HFFc6 (cell line): Measurements from ENCODE around the gene STK33. TPM values are rescaled to one million over a fixed set of nuclear protein-coding genes. Genes with fewer than 3 reads are reported as not detected.

Source experiments
- DNase-seq: peaks from one replicate; pipeline ENCODE4 v3.0.0-alpha.2; 2018
- H3K27ac Mint-ChIP-seq: 2 replicates; pipeline ENCODE4 v1.8.0; 2020; ENCODE audit warnings: mild to moderate bottlenecking, mixed read lengths
- H3K27me3 Mint-ChIP-seq: 2 replicates; pipeline ENCODE4 v1.8.0; 2021; ENCODE audit warnings: mild to moderate bottlenecking, moderate library complexity, mixed read lengths; ENCODE audit not compliant: insufficient read depth
- H3K36me3 Mint-ChIP-seq: 2 replicates; pipeline ENCODE4 v1.8.0; 2021; ENCODE audit warnings: low read depth, mixed read lengths
- H3K4me1 Mint-ChIP-seq: 2 replicates; pipeline ENCODE4 v1.8.0; 2020; ENCODE audit warnings: low read depth, mixed read lengths
- H3K4me3 Mint-ChIP-seq: 2 replicates; pipeline ENCODE4 v1.8.0; 2020; ENCODE audit warnings: mild to moderate bottlenecking, moderate library complexity, mixed read lengths
- H3K9me3 Mint-ChIP-seq: 2 replicates; pipeline ENCODE4 v1.8.0; 2020; ENCODE audit warnings: mild to moderate bottlenecking, mixed read lengths
- CTCF ChIP-seq: fragments of 200-600 bp; sonication (generic); IDR thresholded peaks from 2 replicates; pipeline ENCODE4 v1.5.0; 2021; ENCODE audit warnings: antibody characterized with exemption, mild to moderate bottlenecking
- total RNA-seq, 6 experiments: library from RNA; stranded (reverse); fragmentation: NEBNext Ultra II Directional; extraction: Animal tissue kit (Norgen Biotek cat#: 25700); gene quantifications; 2 replicates in 1 of 6; 3 replicates in 5 of 6; pipeline ENCODE4 v1.2.3, GENCODE V29; 2021

The STK33 gene
- total RNA-seq, 6 experiments from 2014 or later = 0.73 to 4.0 (median 3.8) TPM; not detected in 1

DNA sequence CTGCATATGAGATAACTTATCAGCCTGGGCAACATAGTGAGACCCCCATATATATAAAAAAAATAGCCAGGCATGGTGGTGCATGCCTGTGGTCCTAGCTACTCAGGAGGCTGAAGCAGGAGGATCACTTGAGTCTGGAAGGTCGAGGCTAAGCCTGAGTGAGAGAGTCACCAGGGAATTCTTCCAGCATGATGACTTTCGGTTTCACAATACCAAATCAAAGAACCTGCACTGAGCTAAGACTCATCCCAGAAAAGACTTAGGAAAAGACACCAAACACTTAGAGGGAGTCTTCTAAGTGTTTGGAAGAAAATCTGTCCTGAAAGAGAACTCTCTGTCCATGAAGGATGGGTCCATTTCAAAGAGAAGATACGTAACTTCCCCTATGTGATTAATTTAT, 12.7 kb downstream of the STK33 start:
- TF ChIP-seq CTCF = no peak
- no peak overlapping the region; the same call in 1 of the 2 replicates for H3K4me3 Mint-ChIP-seq
- no peaks in the 10 kb centered on the region for H3K36me3 Mint-ChIP-seq
- peaks cover 4% of the 10 kb centered on the region; the same call in 1 of the 2 replicates for H3K9me3 Mint-ChIP-seq
- DNase-seq = no peak
- H3K27ac Mint-ChIP-seq = no peak overlapping the region
- H3K4me1 Mint-ChIP-seq = peaks cover 26% of the 10 kb centered on the region
- peaks cover 3% of the 10 kb centered on the region; the same call in 1 of the 2 replicates for H3K27me3 Mint-ChIP-seq

- TF ChIP-seq CTCF = no peak
- H3K27me3 Mint-ChIP-seq = peaks cover 3% of the 10 kb centered on the region; the same call in 1 of the 2 replicates
- no peaks in the 10 kb centered on the region for H3K36me3 Mint-ChIP-seq
- DNase-seq = peak; percentile 21
- peaks cover 4% of the 10 kb centered on the region; the same call in 1 of the 2 replicates for H3K9me3 Mint-ChIP-seq
- peaks cover 12% of the 10 kb centered on the region for H3K4me1 Mint-ChIP-seq
- no peak overlapping the region for H3K27ac Mint-ChIP-seq
- no peak overlapping the region for H3K4me3 Mint-ChIP-seq
Measured at GRCh38 chr11:8577791-8578581, 16.0 kb downstream of the STK33 start.

DNA sequence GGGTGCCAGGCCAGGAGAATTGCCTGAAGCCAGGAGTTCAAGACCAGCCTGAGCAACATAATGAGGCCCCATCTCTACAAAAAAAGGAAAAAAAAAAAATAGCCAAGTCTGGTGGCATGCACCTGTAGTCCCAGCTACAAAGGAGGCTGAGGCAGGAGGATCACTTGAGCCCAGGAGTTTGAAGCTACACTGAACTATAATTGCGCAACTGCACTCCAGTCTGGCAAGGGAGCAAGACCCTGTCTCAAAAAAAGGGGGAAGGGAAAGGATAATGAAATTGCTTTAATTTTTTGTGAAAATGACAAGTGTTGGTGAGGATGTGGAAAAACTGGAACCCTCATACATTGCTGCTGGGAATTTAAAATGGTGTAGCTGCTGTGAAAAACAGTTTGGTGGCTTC, 19.2 kb downstream of the STK33 start:
- Mint-ChIP-seq H3K36me3 (no peaks in the 10 kb centered on the region), H3K27me3 (peaks cover 7% of the 10 kb centered on the region; the same call in 1 of the 2 replicates), H3K4me1 (peaks cover 12% of the 10 kb centered on the region), H3K27ac (no peak overlapping the region), H3K4me3 (no peak overlapping the region), H3K9me3 (peaks cover 4% of the 10 kb centered on the region; the same call in 1 of the 2 replicates)
- no peak for TF ChIP-seq CTCF
- no peak for DNase-seq

DNA sequence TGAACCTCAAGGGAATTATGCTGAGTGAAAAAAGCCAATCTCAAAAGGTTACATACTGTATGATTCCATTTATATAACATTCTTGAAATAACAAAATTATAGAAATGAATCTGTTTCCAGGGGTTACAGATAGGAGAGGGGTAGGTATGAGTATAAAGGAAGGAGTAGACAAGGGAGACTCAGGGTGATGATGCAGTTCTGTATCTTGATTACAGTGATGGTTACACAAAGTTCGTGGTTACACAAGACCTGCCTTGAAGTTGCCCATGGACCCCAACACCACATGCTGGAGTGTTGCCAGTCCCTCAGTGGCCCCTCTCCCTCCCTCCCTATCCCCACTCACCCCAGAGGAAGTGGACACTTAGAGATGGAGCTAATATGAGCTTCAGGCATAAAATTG, 20.3 kb downstream of the STK33 start:
- Mint-ChIP-seq H3K36me3 (no peaks in the 10 kb centered on the region), H3K27me3 (peaks cover 7% of the 10 kb centered on the region), H3K4me1 (peaks cover 12% of the 10 kb centered on the region), H3K27ac (no peak overlapping the region), H3K9me3 (peaks cover 4% of the 10 kb centered on the region; the same call in 1 of the 2 replicates), H3K4me3 (no peak overlapping the region)
- no peak for DNase-seq
- no peak for TF ChIP-seq CTCF

- H3K4me3 Mint-ChIP-seq = no peak overlapping the region; the same call in 1 of the 2 replicates
- peaks cover 21% of the 10 kb centered on the region for H3K4me1 Mint-ChIP-seq
- no peak overlapping the region for H3K27ac Mint-ChIP-seq
- peaks cover 15% of the 10 kb centered on the region for H3K27me3 Mint-ChIP-seq
- no peaks in the 10 kb centered on the region for H3K9me3 Mint-ChIP-seq
- H3K36me3 Mint-ChIP-seq = no peaks in the 10 kb centered on the region
- TF ChIP-seq CTCF = no peak
- DNase-seq = no peak
Measured at GRCh38 chr11:8567602-8568198, 26.3 kb downstream of the STK33 start.
